ENCODE measurements around the gene CFAP126. TPM values are rescaled to one million over a fixed set of nuclear protein-coding genes. Genes with fewer than 3 reads are reported as not detected.
"Not testable (repeated sequence)": the region's sequence is repeated elsewhere in the genome, so short reads cannot be mapped to it uniquely, and the experiment has no call there.

The CFAP126 gene, protein sequence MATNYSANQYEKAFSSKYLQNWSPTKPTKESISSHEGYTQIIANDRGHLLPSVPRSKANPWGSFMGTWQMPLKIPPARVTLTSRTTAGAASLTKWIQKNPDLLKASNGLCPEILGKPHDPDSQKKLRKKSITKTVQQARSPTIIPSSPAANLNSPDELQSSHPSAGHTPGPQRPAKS
- total RNA-seq: not detected in 2 replicates

DNA sequence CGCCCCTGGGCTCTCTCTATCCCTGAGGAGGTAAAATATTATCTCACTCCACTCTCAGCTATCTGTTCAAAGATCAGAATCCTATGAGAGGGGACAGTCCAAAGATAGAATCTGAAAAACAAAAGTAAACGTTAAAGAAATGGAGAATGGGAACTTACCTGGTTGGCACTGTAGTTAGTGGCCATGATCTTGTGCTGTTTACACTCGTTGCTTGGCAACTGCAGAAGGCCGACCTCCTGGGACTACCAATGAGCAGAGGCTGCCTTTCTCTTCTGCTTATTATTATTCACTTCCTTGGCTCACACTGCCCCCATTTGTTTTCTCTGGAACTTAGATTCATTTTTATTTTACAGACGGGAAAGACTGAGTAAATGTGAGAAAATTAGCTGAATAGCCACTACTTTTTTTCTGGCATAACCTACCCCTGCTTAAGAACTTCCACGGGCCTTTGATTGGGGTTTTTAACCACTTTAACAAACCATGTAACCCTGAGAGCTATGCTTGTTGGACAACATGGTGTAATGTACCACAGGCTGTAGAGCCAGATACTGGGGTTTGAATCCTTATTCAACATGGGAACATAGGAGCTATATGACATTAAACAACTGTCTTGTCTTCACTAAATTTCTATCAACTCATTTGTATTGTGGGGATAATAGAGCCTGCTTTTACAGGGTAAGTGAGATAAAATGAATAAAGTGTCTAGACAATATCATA lies at the start of gene CFAP126:
Gene CFAP126, minus strand, starts transcription at position 193 of the 717 bp plus-strand sequence. Its CDS starts 8 bp downstream, at position 185.
- TF ChIP-seq, protein P1, sequence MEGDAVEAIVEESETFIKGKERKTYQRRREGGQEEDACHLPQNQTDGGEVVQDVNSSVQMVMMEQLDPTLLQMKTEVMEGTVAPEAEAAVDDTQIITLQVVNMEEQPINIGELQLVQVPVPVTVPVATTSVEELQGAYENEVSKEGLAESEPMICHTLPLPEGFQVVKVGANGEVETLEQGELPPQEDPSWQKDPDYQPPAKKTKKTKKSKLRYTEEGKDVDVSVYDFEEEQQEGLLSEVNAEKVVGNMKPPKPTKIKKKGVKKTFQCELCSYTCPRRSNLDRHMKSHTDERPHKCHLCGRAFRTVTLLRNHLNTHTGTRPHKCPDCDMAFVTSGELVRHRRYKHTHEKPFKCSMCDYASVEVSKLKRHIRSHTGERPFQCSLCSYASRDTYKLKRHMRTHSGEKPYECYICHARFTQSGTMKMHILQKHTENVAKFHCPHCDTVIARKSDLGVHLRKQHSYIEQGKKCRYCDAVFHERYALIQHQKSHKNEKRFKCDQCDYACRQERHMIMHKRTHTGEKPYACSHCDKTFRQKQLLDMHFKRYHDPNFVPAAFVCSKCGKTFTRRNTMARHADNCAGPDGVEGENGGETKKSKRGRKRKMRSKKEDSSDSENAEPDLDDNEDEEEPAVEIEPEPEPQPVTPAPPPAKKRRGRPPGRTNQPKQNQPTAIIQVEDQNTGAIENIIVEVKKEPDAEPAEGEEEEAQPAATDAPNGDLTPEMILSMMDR (conservative IDR thresholded peaks at IDR 0.05; ENCODE audit: low read depth, low read length): peak; percentile 21
- DNase-seq (ENCODE audit: low read depth): peak; percentile 57
- H3K4me3 ChIP-seq (ENCODE audit: low read depth, low read length): no peak within 1 kb of the TSS

DNA sequence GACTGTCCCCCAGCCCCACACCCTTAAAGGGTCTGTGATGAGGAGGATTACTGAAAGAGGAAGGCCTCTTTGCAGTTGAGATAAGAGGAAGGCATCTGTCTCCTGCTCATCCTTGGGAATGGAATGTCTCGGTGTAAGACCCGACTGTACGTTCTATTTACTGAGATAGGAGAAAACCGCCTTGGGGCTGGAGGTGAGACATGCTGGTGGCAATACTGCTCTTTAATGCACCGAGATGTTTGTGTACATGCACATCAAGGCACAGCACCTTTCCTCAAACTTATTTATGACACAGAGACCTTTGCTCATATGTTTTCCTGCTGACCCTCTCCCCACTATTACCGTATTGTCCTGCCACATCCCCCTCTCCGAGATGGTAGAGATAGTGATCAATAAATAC lies 45.4 kb upstream of the CFAP126 start:
- not testable (repeated sequence) for DNase-seq (ENCODE audit: low read depth); H3K4me3 ChIP-seq (ENCODE audit: low read depth, low read length)

DNA sequence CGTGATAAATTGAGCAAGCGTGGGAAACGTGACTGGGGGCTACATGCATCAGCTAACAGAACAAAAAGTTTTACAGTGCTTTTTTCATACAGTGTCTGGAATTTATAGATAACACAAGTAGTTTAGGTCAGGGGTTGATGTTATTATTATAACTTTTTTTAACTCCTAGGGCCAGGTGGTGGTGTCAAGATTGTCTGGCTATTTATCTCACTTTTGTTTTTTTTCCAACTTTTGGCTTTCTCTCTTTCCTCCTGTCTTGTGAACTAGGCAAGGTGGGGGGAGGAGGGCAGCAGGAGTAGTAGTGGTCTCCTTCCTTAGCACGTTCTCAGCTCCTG lies 42.9 kb upstream of the CFAP126 start:
- not testable (repeated sequence) for H3K4me3 ChIP-seq (ENCODE audit: low read depth, low read length); DNase-seq (ENCODE audit: low read depth)

DNA sequence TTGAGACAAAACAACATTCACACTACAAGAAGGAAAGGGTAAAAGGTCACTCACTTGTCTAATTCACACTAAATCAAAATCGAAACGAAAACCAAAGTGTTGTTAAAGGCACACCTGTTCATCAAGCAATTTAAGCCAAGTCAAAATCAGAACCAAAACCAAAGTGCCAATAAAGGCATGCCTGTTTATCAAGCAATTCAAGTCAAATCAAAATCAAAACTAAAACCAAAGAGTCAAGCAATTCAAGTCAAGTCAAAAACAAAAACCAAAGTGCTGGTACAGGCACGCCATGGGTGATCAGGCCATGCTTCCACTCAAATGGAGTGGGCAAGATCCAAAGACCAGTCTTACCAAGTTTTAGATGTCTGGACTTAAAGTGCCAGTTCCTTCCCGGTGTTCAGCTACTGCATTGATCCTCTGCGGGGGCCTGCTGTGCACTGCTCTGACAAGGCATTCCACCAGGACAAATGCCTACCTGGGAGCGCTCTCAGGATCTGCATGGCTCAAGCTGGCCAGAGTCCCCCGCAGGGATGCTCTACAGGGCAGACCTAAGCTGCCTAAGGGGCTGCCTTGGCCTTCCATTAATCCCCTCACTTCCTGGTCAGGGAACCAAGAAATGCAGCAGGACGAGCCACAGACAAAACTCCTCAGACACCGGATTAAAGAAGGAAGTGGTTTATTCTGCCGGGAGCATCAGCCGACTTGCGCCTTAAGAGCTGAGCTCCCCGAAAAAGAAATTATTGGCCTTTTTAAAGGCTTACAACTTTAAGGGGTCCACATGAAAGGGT lies 42.4 kb upstream of the CFAP126 start:
- not testable (repeated sequence) for DNase-seq (ENCODE audit: low read depth); H3K4me3 ChIP-seq (ENCODE audit: low read depth, low read length)

DNA sequence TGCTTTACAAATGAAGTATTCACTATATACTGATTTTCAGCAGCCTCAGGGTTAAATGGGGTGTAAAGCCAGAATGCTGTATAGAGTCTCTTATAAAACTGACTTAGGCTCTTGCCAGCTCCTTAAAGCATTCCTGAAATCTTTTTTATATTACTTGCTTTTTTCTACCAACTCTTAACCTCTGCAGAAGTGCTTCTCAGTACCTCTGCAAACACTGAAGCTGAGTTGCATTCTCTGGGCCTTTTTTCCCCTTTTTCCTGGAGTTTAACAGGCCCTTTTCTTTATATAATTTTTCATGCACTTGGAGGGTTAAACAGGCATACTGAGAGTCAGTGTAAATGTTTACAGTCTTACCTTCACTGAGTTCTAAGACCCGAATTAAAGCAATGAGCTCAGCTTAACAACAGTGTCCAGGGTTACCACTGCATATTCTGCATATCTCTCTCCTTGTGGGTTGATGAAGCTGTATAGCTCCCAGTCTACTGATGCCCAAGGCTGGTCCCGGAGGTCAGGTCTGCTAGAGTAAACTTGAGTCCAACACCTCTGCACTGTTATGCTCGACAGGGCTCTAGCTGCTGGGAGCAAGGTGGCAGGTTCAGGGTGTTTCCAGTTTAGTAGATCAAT lies 40.9 kb upstream of the CFAP126 start:
- DNase-seq (ENCODE audit: low read depth): no peak
- no peak overlapping the region for H3K4me3 ChIP-seq (ENCODE audit: low read depth, low read length)
- TF ChIP-seq, protein P1 (conservative IDR thresholded peaks at IDR 0.05; ENCODE audit: low read depth, low read length): no peak

DNA sequence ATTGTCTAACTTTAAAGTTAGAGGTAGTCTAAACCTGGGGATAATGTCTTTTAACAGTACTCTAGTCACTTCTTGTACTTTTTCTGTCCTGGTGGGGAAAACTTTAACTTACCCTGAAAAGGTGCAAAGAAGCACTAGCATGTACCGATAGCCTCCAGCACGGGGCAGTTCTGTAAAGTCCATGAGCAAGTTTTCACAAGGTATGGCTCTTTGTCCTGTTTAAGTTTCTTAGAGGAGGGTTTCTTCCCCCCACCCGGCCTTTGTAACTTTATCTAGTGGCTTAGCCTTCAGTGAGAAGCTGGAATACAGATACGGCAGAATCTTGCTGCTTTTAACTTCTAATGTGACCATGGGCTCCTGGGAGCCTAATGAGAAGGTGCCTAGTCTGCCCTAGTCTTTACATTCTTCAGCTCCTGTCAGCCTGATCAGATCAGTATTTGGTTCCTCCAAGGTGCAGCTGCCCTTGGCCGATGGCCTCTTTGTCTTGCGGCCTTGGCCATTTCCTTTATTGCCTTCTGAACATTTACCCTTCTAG lies 39.8 kb upstream of the CFAP126 start:
- no peak for DNase-seq (ENCODE audit: low read depth)
- H3K4me3 ChIP-seq (ENCODE audit: low read depth, low read length): no peak overlapping the region
- TF ChIP-seq, protein P1 (conservative IDR thresholded peaks at IDR 0.05; ENCODE audit: low read depth, low read length): no peak

DNA sequence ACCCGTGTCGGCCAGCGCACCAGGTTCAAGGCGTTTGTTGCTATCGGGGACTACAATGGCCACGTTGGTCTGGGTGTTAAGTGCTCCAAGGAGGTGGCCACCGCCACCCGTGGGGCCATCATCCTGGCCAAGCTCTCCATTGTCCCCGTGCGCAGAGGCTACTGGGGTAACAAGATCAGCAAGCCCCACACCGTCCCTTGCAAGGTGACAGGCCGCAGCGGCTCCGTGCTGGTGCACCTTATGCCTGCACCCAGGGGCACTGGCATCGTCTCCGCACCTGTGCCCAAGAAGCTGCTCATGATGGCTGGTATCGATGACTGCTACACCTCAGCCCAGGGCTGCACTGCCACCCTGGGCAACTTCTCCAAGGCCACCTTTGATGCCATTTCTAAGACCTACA lies 38.9 kb upstream of the CFAP126 start:
- not testable (repeated sequence) for H3K4me3 ChIP-seq (ENCODE audit: low read depth, low read length); DNase-seq (ENCODE audit: low read depth)

DNA sequence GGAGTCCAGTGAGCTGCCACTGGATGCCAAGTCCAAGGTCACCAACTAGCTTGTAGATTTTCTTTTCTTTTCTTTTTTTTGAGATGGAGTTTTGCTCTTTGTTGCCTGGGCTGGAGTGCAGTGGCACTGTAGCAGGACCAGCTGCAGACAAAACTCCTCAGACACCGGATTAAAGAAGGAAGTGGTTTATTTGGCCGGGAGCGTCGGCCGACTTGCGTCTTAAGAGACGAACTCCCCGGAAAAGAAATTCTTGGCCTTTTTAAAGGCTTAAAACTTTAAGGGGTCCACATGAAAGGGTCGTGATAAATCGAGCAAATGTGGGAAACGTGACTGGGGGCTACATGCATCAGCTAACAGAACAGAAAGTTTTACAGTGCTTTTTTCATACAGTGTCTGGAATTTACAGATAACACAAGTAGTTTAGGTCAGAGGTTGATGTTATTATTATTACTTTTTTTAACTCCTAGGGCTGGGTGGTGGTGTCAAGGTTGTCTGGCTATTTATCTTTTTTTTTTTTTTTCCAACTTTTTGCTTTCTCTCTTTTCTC lies 36.4 kb upstream of the CFAP126 start:
- no peak overlapping the region for H3K4me3 ChIP-seq (ENCODE audit: low read depth, low read length)
- no peak for DNase-seq (ENCODE audit: low read depth)
- TF ChIP-seq, protein P1 (conservative IDR thresholded peaks at IDR 0.05; ENCODE audit: low read depth, low read length): no peak

All from epithelial cell of proximal tubule (primary cell).